DMS114 treated with DMSO at 0.1 percent for 48 hours (cell line): Measurements from ENCODE around the gene TRIOBP.

Experiments
- DNase-seq: peaks from one replicate; lab custom pipeline; 2025; ENCODE audit not compliant: unreplicated experiment; lab: John Stamatoyannopoulos, UW

TRIOBP gene

GRCh38 chr22:37749831-37750595, 53.2 kb downstream of the TRIOBP start:
- DNase-seq = no peak

GRCh38 chr22:37750596-37751162, 53.8 kb downstream of the TRIOBP start:
- no peak for DNase-seq

- no peak for DNase-seq
Observed at GRCh38 chr22:37751449-37752188, 54.8 kb downstream of the TRIOBP start.

- DNase-seq = no peak
Observed at GRCh38 chr22:37752189-37753087, 55.6 kb downstream of the TRIOBP start.

- DNase-seq = no peak
Observed at GRCh38 chr22:37753746-37754145, 56.9 kb downstream of the TRIOBP start.

GRCh38 chr22:37757663-37758062, 60.8 kb downstream of the TRIOBP start:
- DNase-seq = no peak

- DNase-seq = no peak
Observed at GRCh38 chr22:37758694-37759093, 61.8 kb downstream of the TRIOBP start.

GRCh38 chr22:37759281-37759680, 62.4 kb downstream of the TRIOBP start:
- no peak for DNase-seq

- no peak for DNase-seq
Observed at GRCh38 chr22:37760152-37760551, 63.3 kb downstream of the TRIOBP start.

- DNase-seq = no peak
Observed at GRCh38 chr22:37762389-37762836, 65.6 kb downstream of the TRIOBP start.

GRCh38 chr22:37763012-37763411, 66.2 kb downstream of the TRIOBP start:
- no peak for DNase-seq

GRCh38 chr22:37763652-37764051, 66.8 kb downstream of the TRIOBP start:
- no peak for DNase-seq

GRCh38 chr22:37764622-37765021, 67.8 kb downstream of the TRIOBP start:
- DNase-seq = no peak

GRCh38 chr22:37765498-37765897, 68.7 kb downstream of the TRIOBP start:
- no peak for DNase-seq

- DNase-seq = no peak
Observed at GRCh38 chr22:37765953-37766576, 69.2 kb downstream of the TRIOBP start.

GRCh38 chr22:37768273-37768672, 71.4 kb downstream of the TRIOBP start:
- no peak for DNase-seq

GRCh38 chr22:37769056-37769455, 72.2 kb downstream of the TRIOBP start:
- no peak for DNase-seq

- no peak for DNase-seq
Observed at GRCh38 chr22:37771081-37771480, 74.2 kb downstream of the TRIOBP start.

GRCh38 chr22:37771702-37772427, 75.0 kb downstream of the TRIOBP start:
- no peak for DNase-seq

GRCh38 chr22:37774728-37775127, 77.9 kb downstream of the TRIOBP start:
- DNase-seq = no peak
